Measurements from ENCODE around the gene MAP3K10. TPM values are rescaled to one million over a fixed set of nuclear protein-coding genes. Genes with fewer than 3 reads are reported as not detected.

MAP3K10 gene
- total RNA-seq, 4 donors from 2014 or later, result 12.7 to 24.6 (median 13.9) TPM

DNA sequence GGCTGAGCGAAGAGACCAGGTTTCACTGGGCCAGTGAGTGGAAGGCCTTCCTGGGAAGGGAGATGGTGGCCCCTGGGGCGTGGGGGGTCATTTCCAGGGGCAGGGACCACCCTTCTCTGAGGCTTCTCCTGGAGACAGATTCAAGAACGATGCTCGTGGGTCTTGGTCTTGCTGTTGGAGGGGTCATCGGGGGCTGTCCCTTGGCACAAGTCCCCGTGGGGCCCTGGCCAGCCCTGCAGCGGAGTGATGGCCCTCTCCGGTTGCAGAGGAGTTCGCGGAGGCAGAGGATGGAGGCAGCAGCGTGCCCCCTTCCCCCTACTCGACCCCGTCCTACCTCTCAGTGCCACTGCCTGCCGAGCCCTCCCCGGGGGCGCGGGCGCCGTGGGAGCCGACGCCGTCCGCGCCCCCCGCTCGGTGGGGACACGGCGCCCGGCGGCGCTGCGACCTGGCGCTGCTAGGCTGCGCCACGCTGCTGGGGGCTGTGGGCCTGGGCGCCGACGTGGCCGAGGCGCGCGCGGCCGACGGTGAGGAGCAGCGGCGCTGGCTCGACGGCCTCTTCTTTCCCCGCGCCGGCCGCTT is 22.1 kb downstream of the MAP3K10 start:
- Histone ChIP-seq H3K9me3 (no peaks in the 10 kb centered on the region), H3K27me3 (peaks cover 4 to 26% of the 10 kb centered on the region in 2 donors), H3K27ac (no peak overlapping the region), H3K36me3 (peaks cover 0 to 66% (median 0%) of the 10 kb centered on the region in 3 donors), H3K4me1 (peaks cover 0 to 12% (median 0%) of the 10 kb centered on the region in 4 donors), H3K4me3 (no peak overlapping the region)
- no peak for TF ChIP-seq EP300 (IDR thresholded peaks at IDR 0.05)
- DNase-seq (ENCODE audit: low spot score in 2 of 2), result no peak
- WGBS, 2 donors, result 90 to 91% methylated on average over 39 to 45 of the region's 53 CpGs

DNA sequence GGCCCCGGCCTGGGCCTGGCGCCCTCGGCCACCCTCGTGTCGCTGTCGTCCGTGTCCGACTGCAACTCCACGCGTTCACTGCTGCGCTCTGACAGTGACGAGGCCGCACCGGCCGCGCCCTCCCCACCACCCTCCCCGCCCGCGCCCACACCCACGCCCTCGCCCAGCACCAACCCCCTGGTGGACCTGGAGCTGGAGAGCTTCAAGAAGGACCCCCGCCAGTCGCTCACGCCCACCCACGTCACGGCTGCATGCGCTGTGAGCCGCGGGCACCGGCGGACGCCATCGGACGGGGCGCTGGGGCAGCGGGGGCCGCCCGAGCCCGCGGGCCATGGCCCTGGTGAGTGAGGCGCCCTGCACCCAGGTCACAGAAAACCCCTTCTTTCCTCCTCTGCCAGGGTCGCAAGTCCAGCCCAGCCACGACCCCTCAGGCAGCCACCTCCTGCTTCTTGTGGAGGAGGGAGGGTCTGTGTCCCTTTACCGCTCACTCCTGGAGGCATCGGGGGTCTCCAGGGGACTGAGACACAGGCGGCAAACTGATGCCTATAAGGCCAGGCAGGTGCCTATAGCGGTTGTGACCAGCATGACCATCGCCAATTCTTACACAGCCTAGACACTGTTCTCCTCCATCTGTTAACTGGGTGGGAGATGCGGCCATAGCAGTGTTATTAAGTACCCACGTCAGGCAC is 22.8 kb downstream of the MAP3K10 start:
- no peak overlapping the region for H3K27ac ChIP-seq
- DNase-seq (ENCODE audit: low spot score in 2 of 2), result no peak
- H3K4me1 ChIP-seq, result peaks cover 0 to 12% (median 0%) of the 10 kb centered on the region in 4 donors
- no peak overlapping the region for H3K4me3 ChIP-seq
- 91 to 95% methylated on average over 30 to 45 of the region's 50 CpGs for WGBS, 2 donors
- no peak for TF ChIP-seq POLR2A (IDR thresholded peaks at IDR 0.05)
- TF ChIP-seq EP300 (IDR thresholded peaks at IDR 0.05), result no peak
- TF ChIP-seq, protein P1, sequence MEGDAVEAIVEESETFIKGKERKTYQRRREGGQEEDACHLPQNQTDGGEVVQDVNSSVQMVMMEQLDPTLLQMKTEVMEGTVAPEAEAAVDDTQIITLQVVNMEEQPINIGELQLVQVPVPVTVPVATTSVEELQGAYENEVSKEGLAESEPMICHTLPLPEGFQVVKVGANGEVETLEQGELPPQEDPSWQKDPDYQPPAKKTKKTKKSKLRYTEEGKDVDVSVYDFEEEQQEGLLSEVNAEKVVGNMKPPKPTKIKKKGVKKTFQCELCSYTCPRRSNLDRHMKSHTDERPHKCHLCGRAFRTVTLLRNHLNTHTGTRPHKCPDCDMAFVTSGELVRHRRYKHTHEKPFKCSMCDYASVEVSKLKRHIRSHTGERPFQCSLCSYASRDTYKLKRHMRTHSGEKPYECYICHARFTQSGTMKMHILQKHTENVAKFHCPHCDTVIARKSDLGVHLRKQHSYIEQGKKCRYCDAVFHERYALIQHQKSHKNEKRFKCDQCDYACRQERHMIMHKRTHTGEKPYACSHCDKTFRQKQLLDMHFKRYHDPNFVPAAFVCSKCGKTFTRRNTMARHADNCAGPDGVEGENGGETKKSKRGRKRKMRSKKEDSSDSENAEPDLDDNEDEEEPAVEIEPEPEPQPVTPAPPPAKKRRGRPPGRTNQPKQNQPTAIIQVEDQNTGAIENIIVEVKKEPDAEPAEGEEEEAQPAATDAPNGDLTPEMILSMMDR (IDR thresholded peaks at IDR 0.05), result no peak
- peaks cover 4 to 33% of the 10 kb centered on the region in 2 donors for H3K27me3 ChIP-seq
- peaks cover 0 to 60% (median 0%) of the 10 kb centered on the region in 3 donors for H3K36me3 ChIP-seq
- H3K9me3 ChIP-seq, result no peaks in the 10 kb centered on the region

DNA sequence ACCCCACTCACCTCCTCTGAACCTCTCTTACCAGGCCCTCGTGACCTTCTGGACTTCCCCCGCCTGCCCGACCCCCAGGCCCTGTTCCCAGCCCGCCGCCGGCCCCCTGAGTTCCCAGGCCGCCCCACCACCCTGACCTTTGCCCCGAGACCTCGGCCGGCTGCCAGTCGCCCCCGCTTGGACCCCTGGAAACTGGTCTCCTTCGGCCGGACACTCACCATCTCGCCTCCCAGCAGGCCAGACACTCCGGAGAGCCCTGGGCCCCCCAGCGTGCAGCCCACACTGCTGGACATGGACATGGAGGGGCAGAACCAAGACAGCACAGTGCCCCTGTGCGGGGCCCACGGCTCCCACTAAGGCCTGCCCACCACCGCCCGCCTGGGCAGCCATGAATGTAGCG is 23.7 kb downstream of the MAP3K10 start:
- Histone ChIP-seq H3K27me3 (peaks cover 4 to 42% of the 10 kb centered on the region in 2 donors), H3K9me3 (no peaks in the 10 kb centered on the region), H3K4me3 (no peak overlapping the region), H3K36me3 (peaks cover 0 to 50% (median 0%) of the 10 kb centered on the region in 3 donors), H3K4me1 (peaks cover 0 to 12% (median 0%) of the 10 kb centered on the region in 4 donors), H3K27ac (no peak overlapping the region)
- TF ChIP-seq, protein P1 (IDR thresholded peaks at IDR 0.05), result no peak
- TF ChIP-seq EP300 (IDR thresholded peaks at IDR 0.05) (no peak), POLR2A (IDR thresholded peaks at IDR 0.05) (no peak)
- DNase-seq (ENCODE audit: low spot score in 2 of 2), result no peak
- WGBS, 2 donors, result 70 to 72% methylated on average over 20 to 22 of the region's 22 CpGs

DNA sequence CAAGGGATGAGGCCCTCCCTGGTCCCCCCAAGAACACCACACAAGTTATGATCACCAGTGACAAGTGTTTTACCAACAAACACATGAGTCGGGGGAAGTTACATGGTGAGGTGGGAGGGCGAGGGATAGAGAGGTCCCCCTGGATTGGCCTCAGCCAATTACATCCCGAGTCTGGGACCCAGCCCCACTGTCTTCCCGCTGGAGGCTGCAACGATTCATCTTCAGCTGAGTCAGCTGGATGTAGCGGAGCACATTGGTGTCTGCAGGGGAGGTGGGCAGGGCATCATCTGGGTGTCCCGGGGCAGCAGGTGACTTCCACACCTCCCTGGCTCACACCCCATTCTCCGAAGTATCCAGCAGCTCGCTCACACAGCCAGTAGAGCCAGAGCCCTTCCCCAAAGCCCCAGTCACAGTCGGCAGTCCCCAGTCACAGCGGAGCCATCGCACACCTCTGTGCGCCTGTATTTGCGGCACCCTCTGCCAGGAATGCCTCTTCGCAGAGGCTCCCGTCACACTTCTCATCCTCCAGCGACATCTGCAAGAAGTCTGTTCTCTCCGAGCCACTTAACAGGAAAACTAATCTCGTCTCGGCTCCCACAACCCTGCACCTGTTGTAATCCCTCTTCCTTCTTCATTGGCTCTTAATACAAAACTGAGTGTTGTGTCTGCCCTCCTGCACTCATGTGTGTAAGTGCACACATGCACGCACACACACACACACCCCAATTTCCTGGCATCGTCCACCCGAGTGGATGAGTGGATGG is 25.0 kb downstream of the MAP3K10 start:
- H3K27ac ChIP-seq, result no peak overlapping the region
- H3K27me3 ChIP-seq, result peaks cover 4 to 50% of the 10 kb centered on the region in 2 donors
- peaks cover 0 to 38% (median 0%) of the 10 kb centered on the region in 3 donors for H3K36me3 ChIP-seq
- 52 to 54% methylated on average over 22 to 23 of the region's 23 CpGs for WGBS, 2 donors
- H3K4me3 ChIP-seq, result no peak overlapping the region
- TF ChIP-seq EP300 (IDR thresholded peaks at IDR 0.05) (no peak), POLR2A (IDR thresholded peaks at IDR 0.05) (no peak)
- TF ChIP-seq, protein P1 (IDR thresholded peaks at IDR 0.05), result no peak
- H3K9me3 ChIP-seq, result no peaks in the 10 kb centered on the region
- no peak for DNase-seq (ENCODE audit: low spot score in 2 of 2)
- peaks cover 0 to 12% (median 0%) of the 10 kb centered on the region in 4 donors for H3K4me1 ChIP-seq

DNA sequence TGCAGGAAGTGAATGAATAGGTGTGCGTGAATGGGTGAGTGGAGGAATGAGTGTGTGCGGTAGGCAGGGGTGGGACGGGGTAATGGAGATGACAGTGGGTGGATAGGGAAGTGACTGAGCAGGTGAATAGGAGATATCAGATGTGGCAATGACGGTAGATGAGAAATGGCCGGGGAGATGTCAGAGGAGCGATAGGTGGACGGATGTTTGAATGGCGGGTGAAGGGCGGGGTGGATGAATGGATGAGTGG is 25.5 kb downstream of the MAP3K10 start:
- TF ChIP-seq EP300 (IDR thresholded peaks at IDR 0.05) (no peak), POLR2A (IDR thresholded peaks at IDR 0.05) (no peak)
- TF ChIP-seq, protein P1 (IDR thresholded peaks at IDR 0.05), result no peak
- H3K36me3 ChIP-seq, result peaks cover 0 to 33% (median 0%) of the 10 kb centered on the region in 3 donors
- no peak overlapping the region for H3K27ac ChIP-seq
- peaks cover 4 to 50% of the 10 kb centered on the region in 2 donors for H3K27me3 ChIP-seq
- H3K4me1 ChIP-seq, result peaks cover 0 to 12% (median 0%) of the 10 kb centered on the region in 4 donors
- WGBS, 2 donors, result 27 to 32% methylated on average over 9 of the region's 9 CpGs
- H3K9me3 ChIP-seq, result no peaks in the 10 kb centered on the region
- no peak overlapping the region for H3K4me3 ChIP-seq
- no peak for DNase-seq (ENCODE audit: low spot score in 2 of 2)

Data from tibial nerve (tissue), 4 donors.